AG20443 (cell line): ENCODE measurements around the gene UBE2B.
"Not testable (repeated sequence)": the region's sequence is repeated elsewhere in the genome, so short reads cannot be mapped to it uniquely, and the experiment has no call there.

Source experiments
- DNase-seq: peaks from one replicate; pipeline ENCODE4 v3.0.0; 2012; ENCODE audit warnings: low spot score, mixed read lengths

Gene UBE2B

GRCh38 chr5:134370871-134371833 is at the start of gene UBE2B:
TSS of gene UBE2B (plus strand) at chr5:134371569. CDS start at chr5:134371596, 27 bp downstream.
- DNase-seq: peak; percentile 97

DNA sequence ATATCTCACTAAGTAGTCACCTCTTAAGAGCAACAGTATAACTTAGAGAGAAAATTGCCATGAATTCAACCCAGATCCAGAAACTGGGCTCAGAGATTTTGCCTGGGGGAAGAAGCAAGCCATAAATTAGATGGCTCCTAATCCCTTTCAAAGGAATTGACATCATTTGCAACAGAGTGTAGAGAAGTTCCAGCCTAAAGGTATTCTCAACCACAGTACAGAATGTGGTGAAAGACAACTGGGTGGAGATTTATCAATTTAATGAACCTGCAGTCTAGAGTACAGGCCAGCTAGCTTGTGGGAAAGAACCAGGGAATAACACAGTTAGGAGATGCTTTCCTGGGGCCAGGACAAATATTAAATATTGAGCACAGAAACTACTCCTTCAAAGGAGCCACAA is 44.0 kb upstream of the UBE2B start:
- no peak for DNase-seq

- no peak for DNase-seq
Observed at GRCh38 chr5:134328619-134329018, 42.8 kb upstream of the UBE2B start.

DNA sequence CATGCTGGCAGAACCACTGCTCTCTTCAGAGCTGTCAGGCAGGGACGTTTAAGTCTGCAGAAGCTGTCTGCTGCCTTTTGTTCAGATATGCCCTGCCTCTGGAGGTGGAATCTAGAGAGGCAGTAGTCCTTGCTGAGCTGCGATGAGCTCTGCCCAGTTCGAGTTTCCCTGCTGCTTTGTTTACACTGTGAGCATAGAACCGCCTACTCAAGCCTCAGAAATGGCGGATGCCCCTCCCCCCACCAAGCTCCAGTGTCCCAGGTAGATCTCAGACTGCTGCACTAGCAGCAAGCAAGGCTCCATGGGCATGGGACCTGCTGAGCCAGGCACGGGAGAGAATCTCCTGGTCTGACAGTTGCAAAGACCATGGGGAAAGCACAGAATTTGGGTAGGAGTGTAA is 34.5 kb upstream of the UBE2B start:
- not testable (repeated sequence) for DNase-seq

DNA sequence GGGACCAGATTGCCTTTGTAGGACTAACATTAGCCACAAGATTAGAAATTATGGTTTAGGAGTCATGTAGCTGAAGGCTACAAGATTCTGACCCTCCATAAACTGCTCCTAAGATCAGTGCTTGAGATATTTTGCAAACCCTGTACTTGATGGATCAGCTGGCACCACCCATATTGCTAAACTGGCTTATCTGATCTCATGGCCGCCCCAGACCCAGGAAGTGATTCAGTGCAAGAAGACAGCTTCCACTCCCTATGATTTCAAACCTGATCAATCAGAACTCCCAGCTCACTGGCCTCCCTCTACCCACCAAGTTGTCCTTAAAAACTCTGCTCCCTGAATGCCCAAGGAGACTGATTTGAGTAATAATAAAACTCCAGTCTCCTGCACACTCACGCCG is 27.9 kb upstream of the UBE2B start:
- not testable (repeated sequence) for DNase-seq

DNA sequence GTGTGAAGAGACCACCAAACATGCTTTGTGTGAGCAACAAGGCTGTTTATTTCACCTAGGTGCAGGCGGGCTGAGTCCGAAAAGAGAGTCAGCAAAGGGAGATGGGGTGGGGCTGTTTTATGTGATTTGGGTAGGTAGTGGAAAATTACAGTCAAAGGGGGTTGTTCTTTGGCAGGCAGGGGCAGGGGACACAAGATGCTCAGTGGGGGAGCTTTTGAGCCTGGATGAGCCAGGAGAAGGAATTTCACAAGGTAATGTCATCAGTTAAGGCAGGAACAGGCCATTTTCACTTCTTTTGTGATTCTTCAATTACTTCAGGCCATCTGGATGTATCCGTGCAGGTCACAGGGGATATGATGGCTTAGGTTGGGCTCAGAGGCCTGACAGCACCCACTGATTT is 25.9 kb upstream of the UBE2B start:
- not testable (repeated sequence) for DNase-seq

DNA sequence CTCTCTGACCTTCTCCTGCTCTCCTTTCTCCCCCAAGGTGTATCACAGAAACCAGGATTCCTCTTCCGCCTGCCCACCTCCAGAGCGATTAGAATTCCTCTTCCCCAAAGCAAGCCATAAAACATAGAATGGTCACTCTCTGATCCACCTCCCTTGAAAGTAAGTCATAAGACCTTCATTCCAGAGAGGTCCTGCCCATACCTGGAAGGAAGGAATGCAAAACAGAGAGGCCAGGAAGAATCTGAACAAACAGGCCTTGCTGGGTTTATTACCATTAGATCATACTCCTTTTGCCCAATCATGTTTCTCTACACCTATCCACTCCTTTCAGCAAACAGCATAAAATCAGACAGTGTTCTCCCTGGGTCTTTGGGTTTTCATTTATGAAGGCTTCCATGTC is 25.4 kb upstream of the UBE2B start:
- DNase-seq: no peak

DNA sequence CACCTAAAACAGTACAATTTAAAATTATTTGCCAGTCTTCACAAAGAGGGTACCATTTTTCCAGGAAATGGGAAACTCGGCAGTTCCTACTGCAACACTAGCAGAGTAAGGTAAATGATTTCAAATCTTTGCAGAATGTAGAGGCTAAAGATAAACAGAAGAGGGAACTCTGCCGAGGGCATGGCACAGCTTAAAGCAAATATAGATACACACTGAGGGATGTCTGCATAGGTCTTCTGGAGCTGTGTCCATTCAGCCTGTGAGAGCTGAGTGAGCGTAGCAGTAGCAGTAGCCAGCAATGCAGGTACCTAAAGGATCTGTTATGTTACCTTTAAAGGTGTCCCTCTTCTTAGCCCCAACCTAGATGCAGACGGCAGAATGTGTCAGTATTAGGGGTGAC is 21.9 kb upstream of the UBE2B start:
- DNase-seq: no peak

DNA sequence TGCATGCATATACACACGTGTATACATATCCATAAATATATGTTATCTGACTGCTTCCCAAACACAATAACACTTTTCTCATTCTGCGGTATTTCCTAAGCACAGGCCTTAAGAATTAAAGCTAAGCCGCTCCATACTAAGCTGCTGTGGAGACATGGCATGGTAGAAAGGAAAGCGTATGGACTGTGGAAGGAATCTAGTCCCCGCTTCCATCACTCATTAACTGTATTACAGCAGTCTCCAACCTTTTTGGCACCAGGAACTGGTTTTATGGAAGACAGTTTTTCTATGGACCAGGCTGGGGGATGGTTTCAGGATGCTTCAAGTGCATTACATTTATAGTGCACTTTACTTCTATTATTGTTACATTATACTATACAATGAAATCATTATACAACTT is 15.7 kb upstream of the UBE2B start:
- no peak for DNase-seq

GRCh38 chr5:134365604-134366003 is 5.8 kb upstream of the UBE2B start:
- DNase-seq: no peak

- peak; percentile 15 for DNase-seq
Observed at GRCh38 chr5:134370311-134370870, 978 bp upstream of the UBE2B start.

GRCh38 chr5:134371834-134372340 is 518 bp downstream of the UBE2B start:
- peak; percentile 50 for DNase-seq

- not testable (repeated sequence) for DNase-seq
Observed at GRCh38 chr5:134373633-134374032, 2.3 kb downstream of the UBE2B start.

DNA sequence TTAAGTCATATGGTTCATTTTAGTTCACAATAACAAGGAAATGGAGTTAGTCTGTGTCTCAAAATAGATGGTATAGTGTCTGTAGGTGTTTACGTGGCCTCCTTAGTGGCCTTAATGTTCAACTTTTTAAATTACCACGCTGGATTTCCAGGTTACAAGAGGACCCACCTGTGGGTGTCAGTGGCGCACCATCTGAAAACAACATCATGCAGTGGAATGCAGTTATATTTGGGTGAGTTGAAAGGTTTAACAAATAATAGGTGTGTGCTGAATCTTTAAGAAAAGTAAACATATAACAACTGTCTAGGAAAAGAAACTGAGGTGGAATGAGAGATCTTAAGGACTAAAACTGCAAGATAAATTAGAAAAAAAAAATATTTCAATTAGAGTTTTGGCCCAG is 2.9 kb downstream of the UBE2B start:
- DNase-seq: no peak

DNA sequence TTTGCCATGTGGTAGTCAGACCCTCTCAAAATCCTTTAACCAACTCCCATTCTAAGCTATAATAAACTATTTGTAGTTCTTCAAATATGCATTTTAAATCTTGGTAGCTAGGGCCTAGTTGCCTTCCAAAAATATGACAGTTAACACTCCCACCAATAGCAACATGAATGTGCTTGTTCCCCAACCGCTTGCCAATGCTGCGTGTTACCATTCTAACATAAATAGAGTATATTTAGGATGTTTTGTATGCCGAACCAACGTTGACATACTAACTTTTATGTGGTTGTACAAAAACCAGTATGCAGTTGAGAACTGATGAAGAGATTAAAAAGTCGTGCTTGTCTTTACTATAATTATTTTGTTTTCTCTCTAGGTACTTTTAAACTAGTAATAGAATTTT is 9.0 kb downstream of the UBE2B start:
- no peak for DNase-seq

DNA sequence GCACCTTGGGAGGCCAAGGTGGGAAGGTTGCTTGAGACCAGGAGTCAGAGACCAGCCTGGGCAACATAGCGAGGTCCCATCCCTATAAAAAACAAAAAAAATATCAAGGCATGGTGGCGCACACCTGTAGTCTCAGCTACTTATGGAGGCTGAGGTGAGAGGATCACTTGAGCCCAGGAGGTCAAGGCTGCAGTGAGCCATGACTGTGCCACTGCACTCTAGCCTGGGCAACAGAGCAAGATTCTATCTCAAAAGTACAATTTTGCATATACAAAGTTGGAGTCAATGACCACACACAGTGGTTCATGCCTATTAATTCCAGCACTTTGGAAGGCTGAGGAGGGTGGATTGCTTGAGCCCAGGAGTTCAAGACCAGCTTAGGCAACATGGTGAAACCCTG is 10.8 kb downstream of the UBE2B start:
- not testable (repeated sequence) for DNase-seq

DNA sequence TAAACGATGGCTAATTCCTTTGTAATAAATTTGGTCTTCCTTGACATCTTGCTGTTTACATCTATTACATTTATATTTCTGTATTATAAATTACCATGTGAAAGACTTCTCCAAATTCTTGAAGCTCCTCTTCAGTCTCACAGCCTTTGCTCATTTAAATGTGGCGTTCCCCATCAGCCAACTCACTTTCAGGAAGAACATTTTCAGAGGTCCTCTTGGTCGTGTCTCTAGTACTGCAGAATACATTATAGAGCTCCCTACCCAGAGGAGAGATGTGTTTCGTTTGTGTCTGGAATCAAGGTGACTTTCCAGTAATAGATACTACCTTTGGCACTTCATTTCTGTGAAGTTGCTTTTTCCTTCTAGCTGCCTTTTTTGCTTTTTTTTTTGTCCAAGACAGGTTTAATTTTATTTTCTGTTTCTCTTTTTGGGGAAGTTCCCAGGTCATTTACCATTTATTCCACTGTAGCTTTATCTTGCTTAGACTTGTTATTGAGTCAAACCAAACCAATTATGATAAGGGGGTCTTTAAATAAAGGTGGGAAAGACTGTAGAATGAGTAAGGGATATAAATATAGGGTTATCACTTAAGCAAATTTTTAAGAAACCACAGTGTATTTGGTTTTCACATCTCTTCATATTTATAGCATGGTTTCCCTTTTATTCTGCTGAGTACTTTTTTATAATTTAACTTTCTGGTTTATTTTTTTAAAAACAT is 12.8 kb downstream of the UBE2B start:
- DNase-seq: no peak

GRCh38 chr5:134387443-134387842 is 16.1 kb downstream of the UBE2B start:
- no peak for DNase-seq

- no peak for DNase-seq
Observed at GRCh38 chr5:134392301-134392700, 20.9 kb downstream of the UBE2B start.

- DNase-seq: no peak
Observed at GRCh38 chr5:134394932-134395331, 23.6 kb downstream of the UBE2B start.

GRCh38 chr5:134396274-134396673 is 24.9 kb downstream of the UBE2B start:
- no peak for DNase-seq

DNA sequence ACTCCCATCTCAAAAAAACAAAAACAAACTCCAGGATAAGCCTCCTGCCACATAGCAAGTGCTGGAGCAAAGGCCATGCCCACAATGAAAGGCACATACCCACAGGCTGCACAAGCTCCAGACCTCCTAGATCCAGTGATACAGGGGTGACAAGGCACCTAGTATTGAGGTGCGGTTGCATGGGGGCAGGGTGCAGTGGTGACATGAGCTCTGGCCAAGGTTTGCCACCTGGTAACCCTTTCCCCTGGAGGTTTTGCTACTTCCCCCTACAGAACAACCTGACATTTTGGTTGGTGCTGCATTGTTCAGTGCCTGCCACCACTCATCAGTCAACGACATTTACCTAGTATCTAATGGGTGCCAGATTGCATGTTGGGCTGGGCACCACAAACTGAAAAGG is 25.8 kb downstream of the UBE2B start:
- no peak for DNase-seq
